ENCODE measurements around the gene DNAJC13.

DNA sequence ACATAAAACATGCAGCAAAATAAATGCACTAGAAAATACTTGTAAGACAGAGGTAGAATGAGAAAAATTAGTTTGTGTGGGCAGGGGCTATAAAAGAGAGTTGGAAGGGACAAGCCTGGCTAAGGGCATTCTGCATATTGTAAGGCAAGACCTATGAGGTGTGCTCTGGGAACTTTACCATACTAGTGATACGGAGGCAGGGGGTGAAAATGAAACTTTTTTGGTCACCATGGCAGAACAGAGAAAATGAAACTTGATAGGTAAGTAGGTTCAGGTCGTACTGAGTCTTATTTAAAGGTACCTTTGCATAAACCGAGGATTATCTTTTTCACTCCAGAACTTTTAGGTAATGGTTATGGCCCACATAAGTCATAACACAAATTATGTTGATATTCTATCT is 105.1 kb downstream of the DNAJC13 start:
- TF ChIP-seq, protein P1, sequence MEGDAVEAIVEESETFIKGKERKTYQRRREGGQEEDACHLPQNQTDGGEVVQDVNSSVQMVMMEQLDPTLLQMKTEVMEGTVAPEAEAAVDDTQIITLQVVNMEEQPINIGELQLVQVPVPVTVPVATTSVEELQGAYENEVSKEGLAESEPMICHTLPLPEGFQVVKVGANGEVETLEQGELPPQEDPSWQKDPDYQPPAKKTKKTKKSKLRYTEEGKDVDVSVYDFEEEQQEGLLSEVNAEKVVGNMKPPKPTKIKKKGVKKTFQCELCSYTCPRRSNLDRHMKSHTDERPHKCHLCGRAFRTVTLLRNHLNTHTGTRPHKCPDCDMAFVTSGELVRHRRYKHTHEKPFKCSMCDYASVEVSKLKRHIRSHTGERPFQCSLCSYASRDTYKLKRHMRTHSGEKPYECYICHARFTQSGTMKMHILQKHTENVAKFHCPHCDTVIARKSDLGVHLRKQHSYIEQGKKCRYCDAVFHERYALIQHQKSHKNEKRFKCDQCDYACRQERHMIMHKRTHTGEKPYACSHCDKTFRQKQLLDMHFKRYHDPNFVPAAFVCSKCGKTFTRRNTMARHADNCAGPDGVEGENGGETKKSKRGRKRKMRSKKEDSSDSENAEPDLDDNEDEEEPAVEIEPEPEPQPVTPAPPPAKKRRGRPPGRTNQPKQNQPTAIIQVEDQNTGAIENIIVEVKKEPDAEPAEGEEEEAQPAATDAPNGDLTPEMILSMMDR (IDR thresholded peaks at IDR 0.05) = no peak
- no peak for TF ChIP-seq EP300 (IDR thresholded peaks at IDR 0.05)

Data from sigmoid colon (tissue), 4 donors.